Measurements from ENCODE around the gene USH2A.

- TF ChIP-seq CTCF (IDR thresholded peaks at IDR 0.05) (no peak), EZH2phosphoT487 (IDR thresholded peaks at IDR 0.05) (no peak)
Observed at GRCh38 chr1:216047811-216048572, 375.3 kb downstream of the USH2A start.
